Adrenal gland (tissue), 5 donors: ENCODE results near the gene PIK3R4.

Experiments used
- POLR2A ChIP-seq, 2 donors: fragments of 450-650 bp; IDR thresholded peaks; one replicate each; pipeline ENCODE4 v1.6.1; 2017; ENCODE audit warnings: antibody characterized with exemption in 2 of 2, mild to moderate bottlenecking in 2 of 2, moderate library complexity in 1 of 2
- TF ChIP-seq, protein P1 (sequence below), 6 experiments: fragments of 450-650 bp in 4 of 6; fragments of 200-600 bp in 2 of 6; sonication (generic) in 1 of 6; IDR thresholded peaks; 1 replicate in 5 of 6; 2 replicates in 1 of 6; pipeline versions ENCODE4 v1.5.1 to v1.8.0; 2016 to 2021; ENCODE audit warnings: antibody characterized with exemption in 6 of 6, mild to moderate bottlenecking in 2 of 6, moderate library complexity in 1 of 6
- donor health status: DM: no; HTN: no; CAD: no.

DNA sequence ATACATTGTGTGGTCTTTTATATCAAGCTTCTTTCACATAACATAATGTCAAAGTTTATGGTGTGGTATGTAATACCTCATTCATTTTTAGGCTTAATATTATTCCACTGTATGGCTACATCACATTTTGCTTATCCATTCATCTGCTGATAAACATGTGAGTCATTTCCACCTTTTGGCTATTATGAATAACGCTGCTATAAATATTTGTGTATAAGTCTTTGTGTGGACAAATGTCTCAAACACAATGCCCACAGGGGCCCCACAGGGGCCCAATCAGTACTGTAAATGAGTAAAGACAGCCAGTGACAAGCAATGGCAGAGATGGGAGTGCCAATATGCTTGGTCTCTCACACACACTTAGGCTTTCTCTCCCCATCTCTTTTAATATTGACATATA lies 54.2 kb downstream of the PIK3R4 start:
- TF ChIP-seq, protein P1, sequence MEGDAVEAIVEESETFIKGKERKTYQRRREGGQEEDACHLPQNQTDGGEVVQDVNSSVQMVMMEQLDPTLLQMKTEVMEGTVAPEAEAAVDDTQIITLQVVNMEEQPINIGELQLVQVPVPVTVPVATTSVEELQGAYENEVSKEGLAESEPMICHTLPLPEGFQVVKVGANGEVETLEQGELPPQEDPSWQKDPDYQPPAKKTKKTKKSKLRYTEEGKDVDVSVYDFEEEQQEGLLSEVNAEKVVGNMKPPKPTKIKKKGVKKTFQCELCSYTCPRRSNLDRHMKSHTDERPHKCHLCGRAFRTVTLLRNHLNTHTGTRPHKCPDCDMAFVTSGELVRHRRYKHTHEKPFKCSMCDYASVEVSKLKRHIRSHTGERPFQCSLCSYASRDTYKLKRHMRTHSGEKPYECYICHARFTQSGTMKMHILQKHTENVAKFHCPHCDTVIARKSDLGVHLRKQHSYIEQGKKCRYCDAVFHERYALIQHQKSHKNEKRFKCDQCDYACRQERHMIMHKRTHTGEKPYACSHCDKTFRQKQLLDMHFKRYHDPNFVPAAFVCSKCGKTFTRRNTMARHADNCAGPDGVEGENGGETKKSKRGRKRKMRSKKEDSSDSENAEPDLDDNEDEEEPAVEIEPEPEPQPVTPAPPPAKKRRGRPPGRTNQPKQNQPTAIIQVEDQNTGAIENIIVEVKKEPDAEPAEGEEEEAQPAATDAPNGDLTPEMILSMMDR (IDR thresholded peaks at IDR 0.05) = no peak
- TF ChIP-seq POLR2A (IDR thresholded peaks at IDR 0.05) = no peak
